NCI-H1417 treated with DMSO at 0.1 percent for 48 hours (cell line): ENCODE measurements around the gene FANCC.

ENCODE experiments used
- DNase-seq: peaks from one replicate; lab custom pipeline; 2025; lab: John Stamatoyannopoulos, UW

FANCC gene

DNA sequence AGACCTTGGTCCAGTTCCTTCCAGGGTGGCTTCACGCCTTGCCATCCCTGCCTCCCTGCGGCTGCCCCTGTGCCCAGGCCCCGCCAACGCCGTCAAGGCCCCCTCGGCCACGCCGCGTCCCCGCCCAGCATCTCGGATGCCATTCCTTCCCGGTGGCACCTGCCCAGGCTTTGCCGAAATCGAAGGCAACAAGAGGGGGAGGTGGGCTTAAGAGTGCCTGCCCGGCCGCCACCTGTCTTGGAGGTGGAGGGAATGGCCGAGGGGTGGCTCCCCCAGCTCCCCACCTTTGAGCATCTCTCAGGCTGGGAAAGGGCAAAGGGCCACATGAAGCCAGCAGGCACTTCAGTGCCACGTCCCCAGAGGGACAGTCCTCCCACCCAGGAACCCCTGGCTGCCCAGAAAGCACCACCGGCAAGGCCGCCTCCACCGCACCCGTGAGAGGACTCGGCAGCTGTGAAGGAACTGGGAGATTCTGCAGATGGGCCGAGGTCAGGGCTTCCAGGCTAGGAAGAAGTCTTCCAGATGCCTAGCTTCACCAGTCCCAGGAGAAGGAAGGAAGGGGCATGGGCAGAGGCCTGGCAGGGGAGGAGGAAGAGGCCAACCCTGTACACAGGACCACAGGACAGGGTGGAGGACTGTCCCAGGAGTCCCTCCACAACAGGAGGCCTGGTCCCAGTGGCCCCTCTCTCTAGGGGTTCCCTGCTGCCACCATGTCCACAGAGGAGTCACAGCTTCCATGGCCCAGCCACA, 218.0 kb downstream of the FANCC start:
- DNase-seq = no peak

DNA sequence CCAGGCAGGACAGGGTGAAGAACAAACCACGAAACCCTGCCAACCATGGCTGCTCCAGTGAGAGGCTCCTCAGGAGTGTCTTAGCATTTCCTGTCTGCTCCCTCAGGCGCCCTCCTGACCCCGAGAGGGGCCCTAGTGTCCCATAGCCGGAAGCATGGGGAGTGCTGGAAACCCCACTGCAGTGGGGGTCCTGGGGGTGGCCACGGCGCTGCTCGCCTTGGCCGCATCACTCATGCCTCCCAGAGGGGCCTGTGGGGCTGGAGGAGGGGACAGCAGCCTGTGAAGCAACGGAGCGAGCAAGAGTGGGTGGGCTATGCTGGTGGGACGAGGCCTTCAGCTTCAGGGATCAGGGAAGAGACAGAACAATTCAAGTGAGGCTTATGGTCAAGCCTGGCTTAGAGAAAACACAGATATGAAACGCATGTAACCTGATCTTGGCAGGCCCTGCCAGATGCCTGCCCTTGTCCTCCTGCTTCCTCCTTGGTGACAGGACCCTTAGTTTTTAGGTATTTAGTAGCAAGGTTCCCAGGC, 219.1 kb downstream of the FANCC start:
- DNase-seq = no peak

DNA sequence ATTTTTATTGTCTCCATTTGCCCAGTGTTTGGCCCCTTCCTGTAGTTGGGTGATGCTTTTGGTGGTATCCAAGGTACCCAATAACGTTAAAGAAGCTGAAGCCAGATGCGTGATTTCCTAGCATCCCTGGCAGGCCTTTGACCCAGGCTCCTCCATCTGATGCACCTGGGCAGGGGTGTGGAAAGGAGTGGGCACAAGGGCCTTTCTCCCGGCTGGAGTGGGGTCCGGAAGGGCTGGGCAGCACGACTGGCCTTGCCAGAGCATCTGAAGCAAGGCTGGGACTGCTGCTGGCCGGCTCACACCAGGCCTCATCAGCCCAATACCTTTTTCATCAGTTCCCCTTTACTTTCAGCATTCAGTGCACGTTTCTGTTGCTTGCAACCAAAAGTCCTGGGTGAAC, 220.2 kb downstream of the FANCC start:
- no peak for DNase-seq

DNA sequence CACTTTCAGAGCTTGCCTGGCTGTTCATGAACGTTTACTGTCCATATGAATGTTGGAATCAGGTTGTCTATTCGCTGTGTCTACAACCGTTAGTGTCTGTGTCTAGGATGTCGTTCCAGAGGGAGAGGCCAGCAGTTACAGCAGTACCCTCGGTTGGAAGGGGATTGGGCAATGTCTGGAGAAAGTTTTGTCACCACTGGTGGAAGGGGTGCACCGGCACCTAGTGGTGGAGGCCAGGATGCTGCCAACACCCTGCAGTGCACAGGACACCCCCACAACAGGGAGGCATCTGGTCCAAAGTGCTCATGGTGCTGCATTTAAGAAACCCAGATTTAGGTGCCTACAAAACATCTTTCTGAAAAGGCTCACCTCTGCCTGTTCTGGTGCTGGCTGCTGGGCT, 220.7 kb downstream of the FANCC start:
- DNase-seq = no peak

DNA sequence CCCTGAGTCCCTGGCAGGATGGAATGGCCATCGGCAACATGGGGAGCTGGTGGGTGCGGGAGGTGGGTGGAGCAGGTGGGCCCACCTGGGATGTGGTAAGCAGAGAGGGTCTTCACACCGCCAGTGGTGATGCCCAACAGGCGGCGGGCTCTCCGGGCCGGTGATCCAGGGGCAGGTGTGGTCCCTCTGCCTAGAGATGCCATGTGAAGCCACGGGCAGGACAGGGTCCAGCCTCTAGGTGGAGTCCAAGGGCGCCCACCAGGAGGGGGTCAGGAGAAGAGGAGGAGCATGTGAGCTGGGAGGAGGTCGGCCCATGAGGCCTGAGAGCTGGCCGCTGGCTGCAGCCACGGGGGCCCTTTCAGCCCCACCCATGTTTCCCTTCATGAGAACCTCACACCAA, 221.1 kb downstream of the FANCC start:
- no peak for DNase-seq

DNA sequence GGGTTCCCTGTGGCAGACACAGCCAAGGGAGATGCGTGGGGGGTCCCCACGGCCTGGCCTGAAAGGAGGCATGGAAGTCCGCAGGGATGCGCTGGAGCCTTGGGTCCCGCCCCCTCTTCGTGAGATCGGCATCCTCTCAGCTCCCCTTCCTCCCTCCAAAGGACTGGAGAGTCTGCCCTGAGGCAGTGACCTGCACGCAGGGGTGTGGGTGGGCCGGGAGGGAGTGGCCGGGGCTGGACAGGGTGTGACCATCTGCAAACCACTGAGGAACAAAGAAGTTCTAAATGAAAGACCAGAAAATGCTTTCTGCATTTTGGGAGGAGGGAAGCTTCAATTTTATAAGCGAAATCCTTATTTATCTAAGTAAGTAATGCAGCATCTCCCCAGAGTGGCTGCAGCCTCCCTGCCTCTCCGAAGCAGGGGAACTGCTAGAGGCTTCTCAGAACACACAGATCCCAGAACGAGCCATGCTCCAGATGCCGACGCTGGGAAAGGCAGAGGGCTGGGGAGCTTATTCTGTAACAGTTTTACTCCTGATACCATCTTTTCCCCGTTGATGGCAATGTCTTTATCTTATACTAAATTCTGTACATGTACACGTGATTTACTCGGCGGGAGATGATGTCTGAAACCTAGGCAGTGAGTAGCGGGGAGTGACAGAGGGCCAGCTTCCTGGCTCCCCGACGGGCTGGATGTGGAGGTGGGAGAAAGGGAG, 221.7 kb downstream of the FANCC start:
- DNase-seq = no peak

DNA sequence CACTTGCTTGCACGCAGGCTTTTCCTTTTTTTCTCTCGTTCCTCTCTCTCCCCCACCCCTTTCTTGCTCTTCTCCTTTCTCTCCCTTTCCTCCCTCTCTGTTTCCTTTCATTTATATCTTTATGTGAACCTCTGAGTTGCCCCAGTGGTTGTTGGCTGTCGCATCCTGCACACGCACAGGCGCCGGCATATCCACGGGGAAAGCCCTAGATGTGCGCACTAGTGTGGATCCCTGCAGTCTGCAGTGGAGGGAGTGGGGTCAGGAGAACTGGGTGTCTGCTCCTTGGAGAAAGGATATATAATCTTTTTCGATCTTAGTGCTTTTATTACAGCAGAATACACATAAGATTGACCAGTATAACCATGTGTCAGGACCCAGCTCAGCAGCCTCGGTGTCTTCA, 223.5 kb downstream of the FANCC start:
- DNase-seq = no peak

DNA sequence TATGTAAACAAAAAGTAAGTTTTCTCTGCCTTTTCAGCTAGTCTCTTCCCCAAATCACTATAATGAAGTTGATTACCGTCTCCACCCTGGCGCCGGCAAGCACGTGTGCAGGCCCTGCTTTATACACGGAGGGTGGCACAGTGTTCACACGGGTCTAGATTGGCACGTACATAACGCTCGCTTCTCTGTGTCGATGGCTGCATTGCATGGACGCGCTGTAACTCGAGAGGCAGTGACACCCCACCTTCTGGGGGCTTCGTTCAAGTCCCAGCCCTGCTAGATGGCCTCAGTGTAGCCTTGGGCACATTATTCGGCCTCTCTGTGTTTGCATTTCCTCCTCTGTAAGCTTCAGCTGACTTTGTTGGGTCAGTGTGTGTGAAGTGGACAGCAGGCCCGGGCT, 223.9 kb downstream of the FANCC start:
- DNase-seq = no peak

DNA sequence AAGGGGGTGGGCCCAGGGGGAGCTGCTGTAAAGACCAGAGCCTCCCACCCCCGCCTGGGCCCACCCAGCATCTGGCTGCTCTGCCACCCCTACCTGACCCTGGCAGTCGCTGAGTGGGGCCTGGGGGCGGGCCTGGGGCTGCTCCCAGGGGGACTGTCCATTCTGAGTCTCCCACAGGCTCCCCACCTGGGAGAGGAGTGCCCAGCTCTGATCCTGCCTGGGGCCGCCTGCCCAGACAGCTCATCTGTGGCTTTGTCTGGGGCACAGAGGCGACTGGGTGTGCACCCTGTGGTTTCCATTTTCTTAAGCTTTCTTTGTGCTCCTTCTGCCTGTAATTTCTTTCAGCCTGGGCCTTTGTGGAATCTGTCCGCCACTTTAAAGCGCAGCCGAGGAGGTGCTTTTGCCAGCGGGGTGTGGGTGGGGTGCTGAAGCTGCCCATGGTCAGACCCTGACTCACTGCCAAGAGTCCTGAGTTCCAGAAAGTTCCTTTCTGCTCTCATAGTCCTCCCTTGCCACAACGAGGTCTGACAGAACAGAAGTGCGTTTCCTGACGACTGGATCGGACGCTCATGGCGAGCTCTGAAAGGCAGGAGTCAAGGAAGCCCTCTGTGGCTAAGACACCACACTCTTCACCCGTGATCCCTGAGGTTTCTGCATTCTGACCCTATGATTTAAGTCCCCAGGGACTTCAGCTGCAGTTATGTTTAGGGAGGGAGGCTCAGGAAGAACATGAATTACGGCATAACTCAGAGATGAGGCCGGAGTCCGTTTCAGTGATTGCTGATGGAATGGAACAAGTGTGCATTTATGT, 225.0 kb downstream of the FANCC start:
- no peak for DNase-seq

DNA sequence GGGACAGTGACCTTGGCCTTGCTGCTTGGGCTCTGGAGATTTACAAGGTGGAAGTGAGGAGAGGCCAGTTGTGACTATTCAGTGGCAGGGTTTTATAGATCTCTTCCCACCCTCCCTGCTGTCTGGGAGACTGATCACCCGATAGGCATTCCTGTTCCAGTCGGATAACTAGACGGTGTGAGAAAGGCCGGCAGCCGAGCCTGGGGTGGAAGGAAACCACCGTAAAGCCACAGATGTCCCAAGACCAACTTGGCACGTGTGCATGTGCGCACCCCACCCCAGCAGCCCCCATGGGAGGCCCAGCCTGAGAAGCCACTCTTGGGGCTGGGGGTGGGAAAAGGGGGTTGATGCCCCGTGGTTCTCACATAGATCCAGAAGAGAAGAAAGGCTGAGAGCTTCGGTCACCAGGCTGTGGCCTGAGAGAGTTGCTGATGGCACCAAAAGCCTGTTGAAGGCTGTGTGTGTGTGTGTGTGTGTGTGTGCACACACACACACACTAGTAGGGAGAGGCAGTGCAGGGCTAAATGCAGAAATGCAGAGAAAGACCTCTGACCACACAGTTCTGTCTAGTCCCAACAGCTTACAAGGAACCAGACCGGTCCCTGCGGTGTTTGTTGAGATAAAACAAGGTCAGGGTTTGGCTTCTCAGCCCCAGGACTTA, 225.8 kb downstream of the FANCC start:
- DNase-seq = no peak

DNA sequence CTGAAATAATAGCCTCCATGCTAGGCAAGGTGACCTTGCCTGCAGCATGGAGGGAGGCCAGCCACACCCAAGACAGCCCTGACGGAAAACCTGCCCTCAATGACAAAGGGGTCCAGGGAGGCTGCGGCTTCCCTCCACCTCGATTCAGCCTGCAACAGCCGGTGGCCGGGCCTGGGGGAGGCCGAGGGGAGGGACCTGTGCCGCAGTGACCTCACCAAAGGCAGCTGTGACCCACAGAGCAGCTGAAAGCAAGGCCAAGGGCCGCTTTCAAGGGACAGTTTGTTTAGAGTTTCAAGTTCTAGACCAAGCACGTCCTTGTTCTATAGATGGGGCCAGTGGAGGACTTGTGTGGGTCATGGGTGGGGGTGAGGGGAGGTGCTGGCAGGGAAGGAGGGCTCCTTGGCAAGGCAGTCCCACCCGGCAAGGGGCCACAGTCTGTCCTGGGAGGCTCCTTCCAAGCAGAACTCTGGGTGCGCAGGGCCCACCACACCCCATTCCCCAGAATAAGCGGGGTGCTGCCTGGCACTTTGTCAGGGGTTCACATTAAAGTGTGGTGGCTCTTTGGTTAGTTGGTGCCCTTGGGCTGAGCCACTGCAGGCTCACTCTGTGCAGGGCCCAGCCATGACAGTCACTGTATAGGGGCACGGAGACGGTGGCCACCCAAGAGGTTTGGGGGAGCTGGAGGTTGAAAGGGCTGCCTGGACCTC, 226.5 kb downstream of the FANCC start:
- DNase-seq = no peak

DNA sequence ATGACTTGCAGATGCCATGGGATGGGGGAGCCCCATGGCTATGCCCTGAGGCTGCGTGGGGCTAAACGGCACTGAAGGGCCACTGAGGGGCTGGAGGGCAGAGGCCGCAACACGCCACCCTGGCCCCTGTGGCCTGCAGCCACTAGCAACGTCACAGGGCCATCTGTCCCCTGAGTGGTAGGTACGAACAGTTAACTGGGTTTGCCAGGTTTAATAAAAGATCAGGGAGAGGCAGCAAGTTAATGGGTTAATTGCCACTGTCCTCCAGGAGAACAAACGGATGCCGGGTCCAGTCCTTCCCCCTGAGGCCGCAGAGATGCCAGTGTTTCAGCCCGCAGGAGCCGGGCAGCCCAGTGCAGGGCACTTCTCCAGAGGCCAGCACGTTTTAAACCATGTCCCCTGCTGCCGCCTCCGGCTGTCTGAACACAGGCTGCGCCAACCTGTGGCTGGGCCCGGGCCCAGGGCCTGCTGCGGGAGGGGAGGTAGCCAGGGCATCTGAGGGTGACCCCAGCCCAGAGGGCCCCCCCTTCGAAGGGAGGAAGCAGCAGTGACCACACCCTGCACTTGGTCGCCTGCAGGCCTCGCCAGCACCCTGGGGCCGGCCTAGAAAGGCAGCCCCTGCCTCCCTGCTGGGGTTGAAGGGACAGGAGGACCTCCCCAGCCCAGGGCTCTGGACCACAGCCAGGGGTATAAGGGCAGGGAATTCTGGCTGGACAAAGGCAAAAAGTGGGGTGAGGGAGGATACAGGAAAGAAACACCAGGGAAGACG, 227.3 kb downstream of the FANCC start:
- no peak for DNase-seq

DNA sequence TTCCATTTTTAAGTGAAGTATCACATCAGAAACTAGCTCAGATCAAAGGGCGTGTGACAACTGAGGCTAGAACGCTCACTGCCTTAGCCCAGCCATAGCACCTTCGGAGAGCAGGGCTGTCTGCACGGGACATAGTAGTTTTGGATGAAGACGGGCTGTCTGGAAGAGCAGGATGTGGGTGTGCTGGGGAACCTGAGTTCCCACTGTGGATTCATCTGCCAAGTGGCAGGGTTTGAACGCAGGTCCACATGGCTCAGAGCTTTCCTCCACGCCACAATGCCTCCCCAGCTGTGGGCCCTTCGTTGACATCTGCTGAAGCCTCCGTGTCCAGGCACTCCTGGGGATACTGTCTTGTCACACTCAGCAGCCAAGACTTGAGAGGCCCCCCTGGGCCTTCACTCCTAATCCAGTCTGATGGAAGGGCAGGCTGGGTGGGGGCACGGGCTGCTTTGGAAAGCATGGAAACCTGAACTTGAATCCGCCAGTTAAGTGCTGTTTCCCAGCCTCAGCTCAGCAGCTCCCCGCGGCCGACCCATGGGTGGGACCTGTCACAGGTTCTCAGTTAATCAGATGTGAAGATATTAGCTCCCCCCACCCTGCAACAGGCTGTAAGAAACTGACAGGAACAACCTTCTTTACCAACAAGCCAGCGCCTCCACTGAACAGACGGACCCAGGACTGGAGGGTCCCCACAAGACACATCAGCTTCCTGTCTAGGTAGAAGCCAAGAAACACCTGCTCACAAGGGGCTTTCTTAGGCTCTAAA, 228.1 kb downstream of the FANCC start:
- DNase-seq = no peak

DNA sequence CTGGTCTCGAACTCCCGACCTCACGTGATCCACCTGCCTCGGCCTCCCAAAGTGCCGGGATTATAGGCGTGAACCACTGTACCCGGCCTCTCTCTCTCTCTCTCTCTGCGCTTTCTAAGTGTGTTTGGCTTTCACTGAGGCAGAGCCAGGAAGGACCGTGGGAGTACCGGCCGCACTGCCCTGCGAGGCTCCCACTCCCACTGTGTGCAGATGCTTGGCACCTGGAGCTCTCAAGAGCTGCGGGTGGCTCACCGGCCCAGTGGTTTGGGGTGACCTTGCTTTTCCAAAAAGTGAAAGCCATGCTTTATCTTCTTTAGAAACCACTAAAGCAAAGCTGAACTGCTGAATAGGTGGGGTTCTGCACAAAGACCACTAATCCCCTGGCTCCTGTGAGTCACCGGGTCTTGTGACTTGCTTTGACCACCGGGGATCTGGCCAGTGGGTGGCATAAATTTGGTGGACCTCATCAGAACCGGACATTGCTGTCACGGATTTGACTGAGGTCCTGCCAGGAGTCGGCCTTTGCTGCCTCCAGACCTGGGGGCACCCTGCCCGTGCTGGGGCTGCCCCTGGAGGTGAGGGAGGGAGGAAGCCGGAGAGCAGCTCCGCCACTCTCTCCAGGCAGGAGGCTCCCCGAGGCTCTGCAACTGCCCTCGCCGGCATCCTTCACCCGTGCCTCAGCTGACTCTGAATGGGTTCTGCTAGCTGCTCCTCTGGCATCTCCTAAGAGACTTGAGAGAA, 228.9 kb downstream of the FANCC start:
- DNase-seq = no peak

DNA sequence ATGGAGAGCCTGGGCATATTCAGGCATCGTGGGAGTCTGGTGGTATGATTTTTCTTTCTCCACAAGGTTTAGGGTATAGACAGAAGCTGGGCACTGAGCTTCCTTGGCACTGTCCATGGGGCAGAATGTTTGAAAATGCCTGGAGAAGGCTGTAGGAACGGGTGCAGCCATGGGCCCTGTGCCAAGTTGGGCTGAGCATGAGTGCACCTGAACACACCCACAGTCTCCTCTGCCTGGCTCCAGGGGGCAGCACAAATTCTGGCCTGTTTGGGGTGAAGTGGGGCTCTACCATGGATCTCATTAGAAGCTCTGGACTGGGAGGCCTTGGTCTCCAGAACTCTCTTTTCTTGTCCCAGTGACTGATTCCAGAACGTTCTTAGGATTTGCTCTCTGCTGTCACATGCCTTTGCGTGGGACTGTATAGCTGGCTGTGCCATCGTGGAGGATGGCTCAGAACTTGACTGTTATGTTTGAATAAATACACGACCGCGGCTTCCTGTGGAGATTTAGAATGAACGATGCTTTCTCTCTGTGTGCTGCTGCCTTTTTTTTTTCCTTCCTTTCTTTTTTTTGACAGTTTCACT, 229.8 kb downstream of the FANCC start:
- DNase-seq = no peak

DNA sequence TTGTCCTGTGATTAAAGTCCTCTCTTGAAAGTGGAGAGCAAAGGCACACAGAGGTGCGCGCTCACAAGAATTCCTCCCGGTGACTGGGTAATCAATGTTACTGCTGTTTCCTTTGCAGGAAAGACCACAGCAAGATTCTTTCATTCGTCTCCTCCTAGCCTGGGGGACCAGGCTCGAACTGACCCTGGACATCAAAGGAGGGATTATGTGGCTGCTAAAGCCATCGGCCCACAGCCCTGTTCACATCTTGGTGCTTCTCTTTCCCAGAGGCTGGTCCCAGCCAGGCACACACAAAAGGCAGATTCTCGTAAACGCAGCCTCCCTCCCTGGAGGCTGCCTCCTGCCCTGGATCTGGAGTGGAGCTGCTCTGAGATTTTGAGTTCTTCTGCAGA, 230.9 kb downstream of the FANCC start:
- DNase-seq = no peak

DNA sequence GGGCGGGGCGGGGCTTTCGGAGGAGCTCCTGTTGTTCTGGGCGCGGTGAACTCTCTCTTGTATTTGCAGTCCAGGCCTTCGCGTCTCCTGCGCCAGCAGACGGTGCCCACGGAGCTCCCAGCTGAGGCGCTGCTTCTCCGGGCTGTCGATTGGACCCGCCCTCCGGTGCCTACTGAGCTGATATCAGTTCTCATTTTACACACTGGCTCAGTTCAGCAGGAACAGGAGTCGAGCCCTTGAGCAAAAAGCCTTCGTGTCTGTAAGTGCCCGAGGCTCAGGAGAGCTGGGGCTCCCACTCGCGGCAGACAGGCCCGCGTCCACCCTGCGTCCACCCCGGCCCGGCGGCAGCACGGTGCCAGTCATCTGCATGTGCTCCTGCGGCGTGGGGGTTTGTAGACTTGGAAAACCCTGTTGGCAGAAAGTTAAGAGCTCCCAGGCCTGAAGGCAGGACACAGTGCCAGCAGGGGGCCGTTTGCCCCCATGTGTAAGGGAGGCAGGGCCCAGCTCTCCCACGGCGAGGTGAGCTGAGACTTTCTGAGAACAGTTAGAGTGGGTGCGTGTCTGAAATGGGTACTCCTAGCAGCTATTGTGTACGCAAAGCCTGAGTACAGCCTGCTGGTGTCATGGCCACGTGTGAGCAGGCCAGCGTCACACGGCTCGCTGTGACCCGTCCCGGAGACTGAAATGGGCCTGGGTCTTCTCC, 231.5 kb downstream of the FANCC start:
- DNase-seq = no peak
